GM23338 (cell line): ENCODE data around the gene NPAS4. TPM values are rescaled to one million over a fixed set of nuclear protein-coding genes. Genes with fewer than 3 reads are reported as not detected.

Experiments
- ATAC-seq: fragments of 200-7000 bp; cut with Tn5 transposase; 3 replicates; pipeline ENCODE4 v1.9.1; 2020
- DNase-seq: peaks from one replicate; pipeline ENCODE4 v3.0.0-alpha.2; 2015; ENCODE audit warnings: low spot score
- H2AFZ ChIP-seq: fragments of 200-600 bp; sonication (generic); 2 replicates; pipeline ENCODE4 v1.8.0; 2016; ENCODE audit warnings: antibody characterized with exemption, mild to moderate bottlenecking, moderate library complexity
- H3F3A ChIP-seq: fragments of 200-600 bp; sonication (generic); replicated peaks from 2 replicates; pipeline ENCODE4 v1.8.0; 2017; ENCODE audit warnings: antibody characterized with exemption, mixed run types, low read depth
- H3K27ac ChIP-seq: fragments of 200-600 bp; sonication (generic); 2 replicates; pipeline ENCODE4 v1.6.1; 2016; ENCODE audit warnings: low read depth
- H3K27me3 ChIP-seq: fragments of 200-600 bp; sonication (generic); 2 replicates; pipeline ENCODE4 v1.8.0; 2016; ENCODE audit warnings: mild to moderate bottlenecking, mixed run types, moderate library complexity; ENCODE audit not compliant: insufficient read depth
- H3K36me3 ChIP-seq: fragments of 200-600 bp; sonication (generic); 2 replicates; pipeline ENCODE4 v1.8.0; 2016; ENCODE audit warnings: mild to moderate bottlenecking; ENCODE audit not compliant: insufficient read depth
- H3K4me1 ChIP-seq: fragments of 200-600 bp; sonication (generic); 2 replicates; pipeline ENCODE4 v1.8.0; 2016; ENCODE audit warnings: mild to moderate bottlenecking, moderate library complexity; ENCODE audit not compliant: insufficient read depth
- H3K4me2 ChIP-seq: fragments of 200-600 bp; sonication (generic); 2 replicates; pipeline ENCODE4 v1.7.1; 2017; ENCODE audit warnings: mixed run types
- H3K4me3 ChIP-seq: fragments of 200-600 bp; sonication (generic); 2 replicates; pipeline ENCODE4 v1.6.1; 2016; ENCODE audit warnings: mixed run types
- H3K79me2 ChIP-seq: fragments of 200-600 bp; sonication (generic); replicated peaks from 2 replicates; pipeline ENCODE4 v1.8.0; 2017; ENCODE audit warnings: mild to moderate bottlenecking; ENCODE audit not compliant: insufficient read depth
- H3K9me2 ChIP-seq: fragments of 200-600 bp; sonication (generic); 2 replicates; pipeline ENCODE4 v1.8.0; 2017; ENCODE audit not compliant: insufficient read depth
- H4K20me1 ChIP-seq: fragments of 200-600 bp; sonication (generic); replicated peaks from 2 replicates; pipeline ENCODE4 v1.8.0; 2017; ENCODE audit warnings: mild to moderate bottlenecking; ENCODE audit not compliant: insufficient read depth
- H3K27ac Mint-ChIP-seq: 2 replicates; pipeline ENCODE4 v1.8.0; 2020; ENCODE audit warnings: inconsistent platforms, mild to moderate bottlenecking, moderate library complexity, mixed read lengths
- H3K27me3 Mint-ChIP-seq: 3 replicates; pipeline ENCODE4 v1.8.0; 2022; ENCODE audit warnings: low read depth, mild to moderate bottlenecking, moderate library complexity, mixed read lengths, inconsistent platforms; ENCODE audit not compliant: insufficient read depth, poor library complexity
- H3K36me3 Mint-ChIP-seq: 3 replicates; pipeline ENCODE4 v1.8.0; 2021; ENCODE audit warnings: low read depth, mild to moderate bottlenecking, inconsistent platforms, moderate library complexity, mixed read lengths
- H3K4me1 Mint-ChIP-seq: 3 replicates; pipeline ENCODE4 v1.8.0; 2020; ENCODE audit warnings: mild to moderate bottlenecking, inconsistent platforms, mixed read lengths
- H3K4me3 Mint-ChIP-seq: 3 replicates; pipeline ENCODE4 v1.8.0; 2021; ENCODE audit warnings: moderate library complexity, mild to moderate bottlenecking, inconsistent platforms, mixed read lengths
- H3K9me3 Mint-ChIP-seq: 3 replicates; pipeline ENCODE4 v1.8.0; 2020; ENCODE audit warnings: moderate library complexity, mild to moderate bottlenecking, inconsistent platforms, mixed read lengths
- CREB1 ChIP-seq: fragments of 250-450 bp; sonication (Bioruptor Pico); IDR thresholded peaks from 2 replicates; pipeline ENCODE4 v1.5.0; 2020; ENCODE audit warnings: low read depth, mild to moderate bottlenecking, moderate library complexity
- EZH2 ChIP-seq: fragments of 200-600 bp; sonication (generic); IDR thresholded peaks from one replicate; pipeline ENCODE4 v1.8.0; 2017; ENCODE audit warnings: antibody characterized with exemption, mild to moderate bottlenecking, low read depth; ENCODE audit not compliant: unreplicated experiment
- JUNB ChIP-seq: IDR thresholded peaks from one replicate; pipeline ENCODE4 v1.6.1; 2016; ENCODE audit warnings: antibody characterized with exemption; ENCODE audit not compliant: unreplicated experiment
- NANOG ChIP-seq: IDR thresholded peaks from 2 replicates; pipeline ENCODE4 v1.6.1; 2016; ENCODE audit warnings: antibody characterized with exemption, borderline replicate concordance
- POLR2AphosphoS5 ChIP-seq: IDR thresholded peaks from 2 replicates; pipeline ENCODE4 v1.6.1; 2016; ENCODE audit warnings: antibody characterized with exemption, low read depth
- STAT1 ChIP-seq: IDR thresholded peaks from one replicate; pipeline ENCODE4 v1.6.1; 2016; ENCODE audit warnings: antibody characterized with exemption; ENCODE audit not compliant: unreplicated experiment
- ZNF114 ChIP-seq: fragments of 250-450 bp; sonication (Bioruptor Pico); IDR thresholded peaks from 2 replicates; pipeline ENCODE4 v1.5.0; 2020; ENCODE audit warnings: mild to moderate bottlenecking, moderate library complexity
- ZNF331 ChIP-seq: fragments of 250-450 bp; sonication (Bioruptor Pico); IDR thresholded peaks from 2 replicates; pipeline ENCODE4 v1.5.0; 2020; ENCODE audit warnings: low read depth, mild to moderate bottlenecking, moderate library complexity
- ZNF462 ChIP-seq: fragments of 250-450 bp; sonication (Bioruptor Pico); IDR thresholded peaks from 2 replicates; pipeline ENCODE4 v1.5.0; 2020; ENCODE audit warnings: mild to moderate bottlenecking, moderate library complexity
- polyA plus RNA-seq: library from polyadenylated mRNA; unstranded; fragments of >200 nt; fragmentation: Nextera tagmentation; extraction: Ambion mirVana; gene quantifications from 2 replicates; pipeline ENCODE4 v1.2.1, GENCODE V29; 2016
- total RNA-seq: library from RNA; depleted of rRNA; stranded (reverse); fragments of >200 nt; shearing (Covaris generic); gene quantifications from 2 replicates; pipeline ENCODE4 v1.2.3, GENCODE V29; 2014
- TF ChIP-seq, protein P1 (sequence below): IDR thresholded peaks from 2 replicates; pipeline ENCODE4 v1.6.1; 2016; ENCODE audit warnings: antibody characterized with exemption
- TF ChIP-seq, protein P2 (sequence below): IDR thresholded peaks from one replicate; pipeline ENCODE4 v1.6.1; 2018; ENCODE audit warnings: antibody characterized with exemption; ENCODE audit not compliant: unreplicated experiment

Gene NPAS4
- total and polyA plus RNA-seq, 2 experiments from 2014 or later: 0.71 to 0.97 TPM

GRCh38 chr11:66411323-66411722 is 9.5 kb upstream of the NPAS4 start (continued):
- TF ChIP-seq, protein P1, sequence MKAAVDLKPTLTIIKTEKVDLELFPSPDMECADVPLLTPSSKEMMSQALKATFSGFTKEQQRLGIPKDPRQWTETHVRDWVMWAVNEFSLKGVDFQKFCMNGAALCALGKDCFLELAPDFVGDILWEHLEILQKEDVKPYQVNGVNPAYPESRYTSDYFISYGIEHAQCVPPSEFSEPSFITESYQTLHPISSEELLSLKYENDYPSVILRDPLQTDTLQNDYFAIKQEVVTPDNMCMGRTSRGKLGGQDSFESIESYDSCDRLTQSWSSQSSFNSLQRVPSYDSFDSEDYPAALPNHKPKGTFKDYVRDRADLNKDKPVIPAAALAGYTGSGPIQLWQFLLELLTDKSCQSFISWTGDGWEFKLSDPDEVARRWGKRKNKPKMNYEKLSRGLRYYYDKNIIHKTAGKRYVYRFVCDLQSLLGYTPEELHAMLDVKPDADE: no peak
- TF ChIP-seq ZNF114 (CRISPR knock-in tag) (no peak), ZNF462 (CRISPR knock-in tag) (no peak), ZNF331 (CRISPR knock-in tag) (no peak), JUNB (no peak), POLR2AphosphoS5 (no peak)

DNA sequence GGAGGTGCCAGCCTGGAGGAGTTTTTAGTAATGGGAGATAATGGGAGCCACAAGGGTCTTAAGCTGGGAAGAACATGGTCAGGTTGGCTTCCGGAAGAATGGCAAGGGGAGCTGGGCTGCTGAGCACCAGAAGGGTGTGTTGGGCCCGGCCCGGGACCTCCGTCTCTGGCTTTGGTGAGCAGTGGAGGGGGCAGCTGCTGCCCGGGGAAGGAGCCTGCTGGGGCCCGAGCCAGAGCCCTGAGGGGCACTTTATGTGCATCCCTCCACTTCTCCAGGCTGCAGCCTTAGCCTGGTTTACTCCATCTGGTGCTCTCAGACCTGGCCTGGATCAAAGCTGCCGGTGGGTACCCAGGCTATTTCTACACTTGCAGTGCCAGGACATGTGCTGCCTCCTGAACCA is 8.7 kb upstream of the NPAS4 start:
- Histone ChIP-seq H3K79me2 (peaks cover 9% of the 10 kb centered on the region; the same call in 1 of the 2 replicates), H3K27me3 (no peaks in the 10 kb centered on the region), H3K4me2 (no peak overlapping the region), H3K9me2 (no peaks in the 10 kb centered on the region), H3F3A (peaks cover 31% of the 10 kb centered on the region), H3K36me3 (no peaks in the 10 kb centered on the region), H3K27ac (no peak overlapping the region), H3K4me3 (no peak overlapping the region), H4K20me1 (no peaks in the 10 kb centered on the region), H3K4me1 (peaks cover 41% of the 10 kb centered on the region), H2AFZ (no peak overlapping the region)
- no peak overlapping the region; the same call in 2 of the 3 replicates for H3K4me3 Mint-ChIP-seq
- H3K36me3 Mint-ChIP-seq: peaks cover 2% of the 10 kb centered on the region; the same call in 1 of the 3 replicates
- H3K27me3 Mint-ChIP-seq: peaks cover 6% of the 10 kb centered on the region
- ATAC-seq (no peak), DNase-seq (no peak)
- H3K27ac Mint-ChIP-seq: no peak overlapping the region
- H3K9me3 Mint-ChIP-seq: no peaks in the 10 kb centered on the region
- peaks cover 47% of the 10 kb centered on the region for H3K4me1 Mint-ChIP-seq
- TF ChIP-seq ZNF331 (CRISPR knock-in tag) (no peak), EZH2 (no peak), CREB1 (CRISPR knock-in tag) (no peak), POLR2AphosphoS5 (no peak), STAT1 (no peak), JUNB (no peak), ZNF114 (CRISPR knock-in tag) (no peak), NANOG (no peak)
- TF ChIP-seq, protein P1: no peak
- TF ChIP-seq, protein P2, sequence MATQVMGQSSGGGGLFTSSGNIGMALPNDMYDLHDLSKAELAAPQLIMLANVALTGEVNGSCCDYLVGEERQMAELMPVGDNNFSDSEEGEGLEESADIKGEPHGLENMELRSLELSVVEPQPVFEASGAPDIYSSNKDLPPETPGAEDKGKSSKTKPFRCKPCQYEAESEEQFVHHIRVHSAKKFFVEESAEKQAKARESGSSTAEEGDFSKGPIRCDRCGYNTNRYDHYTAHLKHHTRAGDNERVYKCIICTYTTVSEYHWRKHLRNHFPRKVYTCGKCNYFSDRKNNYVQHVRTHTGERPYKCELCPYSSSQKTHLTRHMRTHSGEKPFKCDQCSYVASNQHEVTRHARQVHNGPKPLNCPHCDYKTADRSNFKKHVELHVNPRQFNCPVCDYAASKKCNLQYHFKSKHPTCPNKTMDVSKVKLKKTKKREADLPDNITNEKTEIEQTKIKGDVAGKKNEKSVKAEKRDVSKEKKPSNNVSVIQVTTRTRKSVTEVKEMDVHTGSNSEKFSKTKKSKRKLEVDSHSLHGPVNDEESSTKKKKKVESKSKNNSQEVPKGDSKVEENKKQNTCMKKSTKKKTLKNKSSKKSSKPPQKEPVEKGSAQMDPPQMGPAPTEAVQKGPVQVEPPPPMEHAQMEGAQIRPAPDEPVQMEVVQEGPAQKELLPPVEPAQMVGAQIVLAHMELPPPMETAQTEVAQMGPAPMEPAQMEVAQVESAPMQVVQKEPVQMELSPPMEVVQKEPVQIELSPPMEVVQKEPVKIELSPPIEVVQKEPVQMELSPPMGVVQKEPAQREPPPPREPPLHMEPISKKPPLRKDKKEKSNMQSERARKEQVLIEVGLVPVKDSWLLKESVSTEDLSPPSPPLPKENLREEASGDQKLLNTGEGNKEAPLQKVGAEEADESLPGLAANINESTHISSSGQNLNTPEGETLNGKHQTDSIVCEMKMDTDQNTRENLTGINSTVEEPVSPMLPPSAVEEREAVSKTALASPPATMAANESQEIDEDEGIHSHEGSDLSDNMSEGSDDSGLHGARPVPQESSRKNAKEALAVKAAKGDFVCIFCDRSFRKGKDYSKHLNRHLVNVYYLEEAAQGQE: no peak
